Sciatic nerve (tissue), 2 donors: ENCODE data around the gene TNNI3K. TPM values are rescaled to one million over a fixed set of nuclear protein-coding genes. Genes with fewer than 3 reads are reported as not detected.

Source experiments
- ATAC-seq: fragments of 200-7000 bp; cut with Tn5 transposase; one replicate; pipeline ENCODE4 v1.9.1; 2020; ENCODE audit warnings: mild to moderate bottlenecking, moderate library complexity
- DNase-seq: peaks from one replicate; pipeline ENCODE4 v3.0.0-alpha.2; 2020; ENCODE audit warnings: low spot score
- intact Hi-C: fragments of 100-400 bp; cut with DNase I; formaldehyde crosslinking; loops from one replicate; pipeline ENCODE4 v1.14.2; 2022
- total RNA-seq: library from RNA; stranded (reverse); fragmentation: NEBNext Ultra II Directional; extraction: Animal tissue kit (Norgen Biotek cat#: 25700); gene quantifications from one replicate; pipeline ENCODE4 v1.2.1, GENCODE V29; 2021
- donor health status: DM: no; HTN: no; CAD: no.
- donor health status: DM: no; HTN: no; CAD: no.

TNNI3K gene
- total RNA-seq, 1 donor from 2014 or later: 9.6 TPM

DNA sequence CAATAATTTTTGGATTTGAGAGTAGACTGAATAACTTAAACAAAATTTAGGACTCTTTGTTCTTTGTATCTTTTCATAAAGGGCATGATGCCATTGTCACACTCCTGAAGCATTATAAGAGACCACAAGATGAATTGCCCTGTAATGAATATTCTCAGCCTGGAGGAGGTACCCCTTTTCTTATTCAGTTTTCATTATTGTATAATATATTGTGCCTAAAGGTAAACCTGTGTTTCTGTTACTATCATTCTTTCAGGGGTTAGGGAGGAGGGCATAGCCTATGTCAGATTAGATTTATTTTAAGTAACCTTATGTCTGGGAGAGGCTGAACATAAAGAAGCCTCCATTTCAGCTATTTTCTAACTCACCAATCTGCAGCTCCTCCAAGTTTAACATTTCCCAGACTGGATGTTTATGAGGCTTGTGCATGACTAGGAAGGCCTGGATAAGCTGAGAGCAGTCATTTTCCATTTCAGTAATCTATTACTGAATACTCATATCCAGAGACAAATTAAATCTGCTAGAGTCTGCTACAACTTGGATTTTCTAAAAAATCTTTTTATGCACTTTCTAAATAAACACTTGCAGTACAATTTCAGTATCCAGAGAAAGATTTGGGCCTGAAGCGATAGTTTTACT, 132.1 kb downstream of the TNNI3K start:
- ATAC-seq: no peak
- intact Hi-C loops: no loop called here

DNA sequence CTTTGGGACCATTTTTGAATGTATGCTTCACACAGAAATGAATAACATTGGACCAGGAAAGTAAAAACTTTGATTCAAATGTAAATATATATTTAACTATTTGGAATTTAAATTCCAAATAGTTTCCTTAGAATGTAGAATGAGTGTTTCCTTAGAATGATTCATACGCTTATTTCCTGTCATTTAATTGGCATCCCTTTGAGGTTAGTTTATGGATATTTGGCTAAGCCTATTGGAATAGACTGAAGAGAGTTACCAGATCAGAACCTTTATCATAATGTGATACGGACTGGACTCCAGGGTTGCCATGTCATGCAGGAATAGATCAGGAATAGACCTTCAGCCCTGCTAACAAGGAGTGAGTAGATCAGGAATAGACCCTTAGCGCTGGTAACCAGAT, 133.1 kb downstream of the TNNI3K start:
- DNase-seq (no peak), ATAC-seq (no peak)
- intact Hi-C loops: no loop called here

More for the DNA sequence above, 132.1 kb downstream of the TNNI3K start:
- no peak for DNase-seq

DNA sequence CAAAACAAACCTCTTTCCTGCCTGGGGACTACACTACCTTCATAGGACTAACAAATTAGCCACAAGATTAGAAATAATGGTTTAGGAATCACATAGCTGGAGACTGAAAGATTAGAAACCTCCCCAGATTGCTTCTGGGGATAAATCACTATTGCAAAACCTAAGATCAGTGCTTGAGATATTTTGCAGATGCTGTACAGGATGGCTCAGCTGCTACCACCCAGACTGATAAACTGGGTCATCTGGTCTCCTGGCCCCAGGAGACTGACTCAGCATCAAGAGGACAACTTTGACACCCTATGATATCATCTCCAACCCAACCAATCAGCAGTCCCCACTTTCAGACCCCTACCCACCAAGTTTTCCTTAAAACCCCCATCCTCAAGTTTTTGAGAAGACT, 140.2 kb downstream of the TNNI3K start:
- ATAC-seq (no peak), DNase-seq (no peak)
- intact Hi-C loops: no loop called here

DNA sequence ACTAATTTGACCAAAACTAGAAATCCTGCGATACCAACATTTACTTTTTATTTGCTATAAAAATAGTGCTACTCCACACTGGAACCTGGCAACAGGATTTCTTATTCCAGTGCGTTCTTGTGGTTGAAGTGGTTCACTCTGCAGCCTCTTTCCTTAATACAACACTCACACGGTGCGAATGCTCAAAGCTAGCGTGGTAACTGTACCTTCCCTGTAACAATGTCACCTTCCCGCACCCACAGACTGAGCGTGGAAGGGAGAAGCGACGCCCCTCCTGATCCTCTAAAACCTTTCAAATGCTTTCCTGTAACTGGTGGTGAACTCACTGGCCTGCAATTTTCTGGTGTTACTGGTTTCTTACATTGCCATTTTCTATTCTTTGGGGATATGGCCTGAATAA, 145.1 kb downstream of the TNNI3K start:
- intact Hi-C loops: no loop called here
- ATAC-seq (no peak), DNase-seq (no peak)

DNA sequence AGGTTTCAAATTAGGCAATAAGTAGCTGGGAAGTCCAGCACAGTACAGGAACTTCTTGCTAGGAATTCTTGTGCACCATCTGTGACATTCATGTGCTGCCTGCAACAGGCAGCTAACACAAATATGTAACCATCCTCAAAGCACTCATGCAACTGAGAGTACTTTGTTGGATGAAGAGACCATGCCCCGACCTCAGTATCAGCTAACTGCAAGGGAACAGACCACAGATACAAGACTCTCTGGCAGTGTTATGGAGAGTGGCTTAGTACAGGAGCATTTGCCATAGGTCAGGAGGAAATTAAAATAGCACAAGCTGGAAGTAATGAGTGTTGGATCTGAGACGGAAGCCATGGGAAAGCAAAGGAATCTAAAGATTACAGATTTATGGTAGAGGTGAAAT, 153.7 kb downstream of the TNNI3K start:
- no peak for ATAC-seq
- no peak for DNase-seq
- intact Hi-C loops: no loop called here

DNA sequence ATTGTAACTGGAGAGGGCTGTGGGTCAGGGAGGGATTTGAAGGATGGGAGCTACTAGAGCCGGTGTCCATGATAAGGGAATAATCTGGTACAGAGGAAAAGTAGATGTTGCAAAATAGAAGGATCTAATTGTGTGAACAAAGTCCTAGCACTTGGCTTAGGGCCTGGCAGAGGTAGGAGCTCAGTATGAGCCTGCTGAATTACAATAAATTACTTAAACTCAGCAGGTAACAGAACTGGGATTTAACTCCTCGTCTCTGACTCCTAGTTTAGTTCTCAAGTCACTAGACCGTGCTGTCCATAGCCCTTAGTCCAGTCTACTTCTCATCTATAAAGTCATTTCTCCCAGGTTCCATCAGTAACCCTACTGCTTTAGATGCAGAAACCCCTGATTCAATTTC, 157.0 kb downstream of the TNNI3K start:
- ATAC-seq (no peak), DNase-seq (no peak)
- intact Hi-C loops: no loop called here

DNA sequence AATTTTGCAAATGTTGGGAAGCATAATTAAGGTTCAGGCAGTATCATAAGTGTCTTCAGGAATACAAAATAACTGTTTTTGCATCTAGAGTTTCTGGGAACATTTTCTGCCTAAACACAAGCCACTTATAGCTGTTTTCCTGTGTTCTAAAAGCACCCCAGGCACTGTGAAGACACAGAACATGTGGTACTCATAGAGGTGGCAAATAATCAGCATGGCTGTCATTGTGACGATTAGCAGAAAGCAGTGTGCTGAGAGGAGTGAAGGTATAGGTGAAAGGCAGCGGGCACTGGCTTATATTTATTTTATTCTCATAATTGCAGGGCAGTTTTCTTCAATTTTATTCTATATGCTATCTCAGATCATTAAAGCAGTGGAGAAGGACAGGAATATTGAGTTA, 157.7 kb downstream of the TNNI3K start:
- DNase-seq (no peak), ATAC-seq (no peak)
- intact Hi-C loops: no loop called here

DNA sequence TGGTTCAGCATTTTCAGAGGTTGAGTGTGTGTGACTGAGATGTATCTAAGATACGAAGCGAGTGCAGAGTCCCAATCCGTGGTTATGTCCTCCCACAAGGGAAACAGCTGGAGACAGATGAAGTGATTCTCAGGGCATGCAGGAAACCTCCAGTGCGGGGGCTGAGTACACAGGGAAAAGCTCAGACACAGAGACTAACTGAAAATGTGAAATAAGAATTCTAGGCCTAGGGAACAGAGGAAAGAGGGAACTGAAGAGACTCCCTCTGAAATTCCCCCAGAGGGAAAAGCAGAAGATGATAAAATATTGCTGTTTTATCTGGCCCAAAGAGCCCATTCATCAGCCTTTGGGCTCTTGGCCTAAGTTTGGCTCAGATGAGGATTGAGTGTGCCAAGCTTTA, 160.4 kb downstream of the TNNI3K start:
- no peak for DNase-seq
- ATAC-seq: peak; percentile 25
- intact Hi-C loops: no loop called here

DNA sequence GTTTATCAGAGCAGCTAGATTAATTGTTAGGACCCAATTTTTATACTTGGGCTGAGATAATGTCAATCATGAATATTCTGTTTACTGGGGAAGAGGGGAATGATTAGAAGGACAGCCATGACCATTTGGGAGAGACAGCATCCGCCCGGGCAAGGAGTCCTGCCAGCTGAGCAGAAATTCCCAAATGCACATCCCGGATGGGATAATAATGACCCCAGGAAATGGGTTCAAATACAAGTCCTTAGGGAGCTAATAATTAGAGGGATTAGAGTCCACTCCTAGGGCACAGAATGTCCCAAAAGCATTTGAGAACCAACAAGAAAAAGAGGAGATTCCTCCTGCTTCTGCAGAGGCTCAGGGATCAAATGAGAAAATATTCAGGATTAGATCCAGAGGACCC, 161.3 kb downstream of the TNNI3K start:
- no peak for DNase-seq
- intact Hi-C loops: no loop called here
- peak; percentile 36 for ATAC-seq

DNA sequence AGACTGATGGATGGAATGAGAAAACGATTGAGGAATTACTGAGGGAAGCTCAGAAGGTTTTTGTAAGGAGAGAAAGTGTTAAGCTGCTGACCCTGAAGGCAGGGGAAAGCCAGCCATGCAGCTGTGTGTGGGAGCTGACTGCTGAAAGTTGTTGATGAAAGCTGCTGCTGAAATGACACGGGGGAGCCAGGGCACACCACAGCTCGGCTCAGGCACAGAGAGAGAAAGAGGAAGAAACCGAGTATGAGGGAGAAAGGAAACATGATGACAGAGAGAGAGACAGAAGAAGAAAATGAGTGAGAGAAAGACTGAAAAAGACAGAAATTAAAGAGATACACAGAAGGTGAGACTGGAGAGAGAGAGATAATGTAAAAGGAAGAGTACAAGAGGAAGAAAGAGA, 161.7 kb downstream of the TNNI3K start:
- ATAC-seq (peak; percentile 78), DNase-seq (peak; percentile 57)
- intact Hi-C loops: no loop called here

DNA sequence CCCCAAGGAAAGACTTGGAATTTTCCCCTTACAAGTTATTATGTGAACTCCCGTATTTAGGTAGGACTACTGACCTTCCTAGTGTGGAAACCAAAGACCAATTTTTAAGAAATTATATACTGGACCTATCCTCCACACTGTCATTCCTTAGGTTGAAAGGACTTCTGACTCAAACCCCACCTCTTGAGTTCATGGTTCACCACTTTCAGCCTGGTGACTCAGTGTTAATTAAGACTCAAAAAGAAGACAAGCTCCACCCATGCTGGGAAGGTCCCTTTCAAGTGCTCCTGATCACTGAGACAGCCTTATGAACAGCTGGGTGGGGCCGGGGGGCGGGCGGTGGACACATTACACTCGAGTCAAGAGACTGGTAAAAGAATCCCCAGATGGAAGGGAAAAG, 164.1 kb downstream of the TNNI3K start:
- intact Hi-C loops: no loop called here
- ATAC-seq (no peak), DNase-seq (no peak)

DNA sequence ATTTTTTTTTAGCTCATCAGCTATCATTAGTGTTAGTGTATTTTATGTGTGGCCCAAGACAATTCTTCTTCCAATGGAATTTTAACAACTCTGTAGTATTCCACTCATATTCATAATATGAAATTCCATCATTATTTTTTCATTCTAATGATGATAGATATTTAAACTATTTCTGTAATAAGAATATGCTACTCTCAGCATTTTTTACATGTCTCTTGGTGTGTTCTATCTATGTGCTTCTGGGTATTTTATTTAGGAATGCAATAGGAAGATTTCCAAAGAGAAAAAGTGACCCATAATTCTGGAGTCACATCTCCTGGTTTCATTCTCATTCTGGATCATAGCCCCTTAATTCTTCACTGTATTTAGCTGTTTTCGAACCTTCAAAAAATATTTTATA, 167.7 kb downstream of the TNNI3K start:
- no peak for ATAC-seq
- intact Hi-C loops: no loop called here
- DNase-seq: no peak

DNA sequence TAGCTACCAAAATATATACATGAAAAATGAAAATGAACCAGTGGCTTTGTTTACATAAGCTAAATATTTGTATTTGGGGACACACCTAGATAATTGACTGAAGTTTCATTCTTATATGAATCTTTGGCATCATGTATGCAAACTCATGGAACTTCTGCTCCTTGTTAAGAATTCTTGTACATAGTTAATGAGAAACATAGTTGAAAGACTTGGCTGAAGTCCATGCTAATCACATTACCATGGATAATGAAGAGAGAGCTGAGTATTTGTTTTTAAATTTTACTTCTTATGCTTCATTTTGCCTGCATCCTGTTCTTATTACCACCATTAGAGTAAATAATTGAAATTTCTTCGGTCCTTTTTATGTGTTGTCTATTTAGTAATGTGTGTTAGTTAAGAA, 168.4 kb downstream of the TNNI3K start:
- no peak for DNase-seq
- intact Hi-C loops: no loop called here
- ATAC-seq: no peak

DNA sequence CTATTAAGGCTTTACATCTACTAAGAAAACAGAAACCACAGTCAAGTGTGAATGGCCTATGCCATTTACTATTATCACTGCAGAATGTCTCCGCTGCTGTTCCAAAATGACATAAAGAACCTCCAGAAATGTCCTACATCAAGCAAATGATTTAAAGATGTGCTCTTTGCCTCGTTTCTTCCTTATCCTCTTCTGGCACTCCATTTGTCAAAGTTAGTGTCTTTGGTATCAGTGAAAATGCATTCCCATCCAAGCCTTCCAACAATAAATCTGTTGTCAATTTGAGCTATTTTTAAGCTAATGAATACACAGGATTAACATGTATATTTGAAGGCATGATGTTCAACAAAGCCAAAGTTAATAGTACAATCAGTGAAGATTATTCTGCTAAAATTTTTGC, 171.6 kb downstream of the TNNI3K start:
- intact Hi-C loops: no loop called here
- DNase-seq (no peak), ATAC-seq (no peak)

DNA sequence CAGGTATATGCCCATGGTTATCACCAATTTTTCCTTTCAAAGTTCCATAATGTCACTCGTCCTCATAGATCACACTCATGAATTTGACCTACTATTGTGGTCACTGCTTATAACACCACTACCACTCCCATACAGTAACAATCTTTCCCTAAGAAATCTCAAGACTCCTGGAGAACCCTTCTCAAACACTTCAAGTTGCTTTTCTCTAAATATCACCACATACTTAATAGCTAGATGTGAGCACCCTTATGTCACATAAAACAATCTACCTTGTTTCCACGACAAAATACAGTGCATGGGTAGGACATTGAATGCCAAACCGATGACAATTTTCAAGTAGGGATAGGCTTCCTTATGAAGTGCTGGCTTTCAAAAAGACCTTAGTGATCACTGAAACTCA, 172.7 kb downstream of the TNNI3K start:
- ATAC-seq (no peak), DNase-seq (no peak)

DNA sequence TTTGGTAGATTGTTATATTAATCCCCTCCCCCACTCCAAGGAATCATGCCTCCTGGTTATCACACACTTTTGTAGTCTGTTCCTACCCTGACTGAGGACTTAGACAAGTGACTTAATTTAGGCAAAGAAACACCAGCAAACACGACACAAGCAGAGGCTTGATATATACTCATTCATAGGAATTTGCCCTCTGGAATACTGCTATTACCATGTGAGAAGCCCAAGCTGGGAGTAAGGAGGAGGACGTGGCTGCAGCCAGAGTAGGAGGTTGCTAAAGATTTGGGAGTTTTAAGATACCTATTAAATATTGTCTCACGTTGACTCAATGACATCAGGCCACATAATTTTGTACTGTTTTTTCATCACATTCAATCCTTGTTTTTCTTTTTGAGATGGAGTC, 177.1 kb downstream of the TNNI3K start:
- DNase-seq: no peak
- no peak for ATAC-seq
- intact Hi-C loops: no loop called here

More for the DNA sequence above, 172.7 kb downstream of the TNNI3K start:
- intact Hi-C loops: no loop called here

DNA sequence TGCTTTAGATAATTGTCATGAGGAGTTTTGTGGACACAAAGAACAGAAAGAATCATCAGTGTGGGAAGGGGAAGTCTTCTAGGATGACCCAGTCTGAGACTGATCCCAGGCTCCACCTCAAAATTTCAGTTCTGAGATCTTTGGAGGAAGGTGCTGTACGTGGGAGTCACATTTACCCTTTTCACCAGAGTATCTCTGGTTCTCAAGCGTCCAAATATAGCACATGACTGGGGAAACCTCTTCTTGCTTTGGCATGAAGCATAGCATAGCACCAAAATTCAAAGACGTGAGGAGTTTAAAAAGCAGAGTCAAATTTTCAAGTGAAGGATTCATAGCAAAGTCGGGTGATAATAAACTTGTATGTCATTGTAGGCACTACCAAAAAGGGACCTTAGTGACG, 180.7 kb downstream of the TNNI3K start:
- ATAC-seq (no peak), DNase-seq (no peak)
- intact Hi-C loops: no loop called here

DNA sequence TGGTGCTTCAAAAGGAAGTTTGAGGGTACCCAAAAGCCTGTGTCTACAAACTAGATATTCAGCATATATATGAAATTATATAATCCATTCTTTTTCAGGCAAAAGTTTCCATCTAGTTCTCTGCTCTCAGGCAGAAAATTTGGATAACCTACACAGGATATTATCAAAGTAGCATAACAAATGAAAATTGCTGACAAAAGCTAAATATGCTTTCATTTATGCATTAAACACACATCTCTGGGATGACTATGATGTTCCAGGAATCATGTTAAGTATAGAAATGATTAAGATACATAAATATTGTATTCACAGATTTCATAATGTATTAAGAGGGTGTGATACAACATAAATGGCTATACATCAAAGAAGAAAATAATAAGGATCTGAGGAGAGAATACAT, 184.4 kb downstream of the TNNI3K start:
- intact Hi-C loops: no loop called here
- ATAC-seq (no peak), DNase-seq (no peak)

DNA sequence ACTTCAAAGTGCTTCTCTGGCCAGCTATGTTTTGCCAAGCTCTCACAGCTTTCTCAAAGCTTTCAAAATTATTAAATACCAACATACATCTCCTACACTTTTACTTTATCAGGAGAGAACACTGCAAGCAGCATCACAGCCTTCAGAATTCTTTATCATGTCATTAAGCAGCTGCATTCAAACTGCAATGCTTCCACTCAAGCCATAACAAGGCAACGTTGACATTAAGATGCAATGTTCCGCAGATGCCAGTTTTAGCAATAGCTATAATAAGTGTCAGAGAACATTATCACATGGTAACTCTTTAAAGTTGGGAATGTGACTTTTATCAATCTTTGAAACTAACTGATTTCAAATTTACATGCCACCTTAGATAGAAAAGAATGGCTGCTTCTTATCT, 185.3 kb downstream of the TNNI3K start:
- DNase-seq: no peak
- intact Hi-C loops: no loop called here
- ATAC-seq: no peak

DNA sequence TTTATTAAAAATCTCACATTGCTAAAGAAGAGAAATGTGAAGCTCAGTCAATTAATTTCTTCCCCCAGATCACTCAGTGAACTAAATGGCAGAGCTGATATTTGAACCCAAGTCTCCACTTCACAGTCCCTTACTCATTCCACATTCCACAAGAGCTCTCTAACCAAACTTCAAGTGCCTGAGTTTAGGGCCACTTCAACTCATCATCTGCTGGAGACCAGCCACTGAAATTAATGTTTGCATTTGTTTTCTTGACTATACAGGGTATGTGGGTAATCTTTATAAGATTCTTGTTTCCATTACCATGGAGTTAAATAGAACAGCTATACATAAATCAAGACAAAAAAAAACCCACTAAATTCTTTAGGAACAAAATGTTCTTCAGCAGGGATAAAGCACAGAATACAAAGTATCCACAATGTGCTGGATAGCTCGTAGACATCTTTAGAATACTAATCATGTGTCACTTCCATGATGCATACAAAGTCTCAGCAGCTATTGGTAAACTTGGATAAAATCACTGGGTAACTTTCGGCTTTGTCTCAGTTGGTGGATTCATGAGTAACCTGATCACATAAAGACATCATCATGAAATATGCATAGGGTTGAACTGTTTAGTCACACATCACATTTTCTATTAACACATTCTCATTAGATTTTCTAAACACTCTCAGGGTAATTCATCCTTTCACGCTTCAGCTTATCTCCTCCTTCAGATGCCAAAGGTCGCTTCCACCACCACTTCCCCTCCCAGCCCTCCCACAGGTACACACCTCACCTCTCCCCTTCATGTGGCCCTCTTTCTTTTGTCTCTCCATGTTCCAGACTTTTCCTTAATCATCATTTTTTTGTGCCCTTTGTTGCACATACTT, 187.5 kb downstream of the TNNI3K start:
- intact Hi-C loops: no loop called here
- no peak for DNase-seq
- ATAC-seq: no peak

DNA sequence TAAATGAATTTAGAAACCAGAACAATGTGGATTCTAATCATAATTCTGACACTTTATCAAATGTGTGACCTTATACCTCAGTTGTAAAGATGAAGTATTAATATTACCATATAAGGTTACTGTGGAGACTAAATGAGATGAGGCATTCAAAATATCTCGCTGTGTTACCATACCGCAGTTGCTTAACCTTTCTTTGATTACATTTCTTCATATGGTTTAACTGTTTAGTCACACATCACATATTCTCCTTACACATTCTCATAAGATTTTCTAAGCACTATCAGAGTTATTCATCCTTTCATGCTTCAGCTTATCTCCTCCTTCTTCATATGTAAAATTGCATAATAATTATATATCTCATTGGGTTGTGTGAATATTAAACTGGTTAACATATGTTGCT, 188.3 kb downstream of the TNNI3K start:
- intact Hi-C loops: no loop called here
- DNase-seq (no peak), ATAC-seq (no peak)
